SK-N-SH (cell line): Measurements from ENCODE around the gene MAGI2.

ENCODE experiments used
- EP300 ChIP-seq, 2 experiments: IDR thresholded peaks; 2 replicates each; pipeline versions ENCODE4 v1.4.0 to v1.6.1; 2012; ENCODE audit warnings: borderline replicate concordance in 1 of 2, low read depth in 1 of 2, low read length in 1 of 2
- FOXJ3 ChIP-seq: sonication (generic); formaldehyde crosslinking; IDR thresholded peaks from 2 replicates; pipeline ENCODE4 v1.5.1; 2020; ENCODE audit warnings: mild to moderate bottlenecking, missing genetic modification reagents
- GABPA ChIP-seq: IDR thresholded peaks from 2 replicates; pipeline ENCODE4 v1.4.0; 2012; ENCODE audit warnings: low read depth, mild to moderate bottlenecking
- RFX5 ChIP-seq: IDR thresholded peaks from 2 replicates; pipeline ENCODE4 v1.6.1; 2012; ENCODE audit warnings: mild to moderate bottlenecking, improper control_type of control experiment, low read length
- RXRA ChIP-seq: IDR thresholded peaks from 2 replicates; pipeline ENCODE4 v1.4.0; 2012; ENCODE audit warnings: low read depth, mild to moderate bottlenecking, borderline replicate concordance
- TAF1 ChIP-seq: IDR thresholded peaks from 2 replicates; pipeline ENCODE4 v1.6.1; 2012; ENCODE audit warnings: low read depth, mild to moderate bottlenecking, low read length, moderate library complexity, borderline replicate concordance
- TF ChIP-seq, protein P1 (sequence below): fragments of 200-600 bp; sonication (generic); IDR thresholded peaks from 2 replicates; pipeline ENCODE4 v1.6.1; 2017; ENCODE audit warnings: antibody characterized with exemption, mild to moderate bottlenecking, moderate library complexity
- TF ChIP-seq, protein P2 (sequence below): IDR thresholded peaks from 2 replicates; pipeline ENCODE4 v1.6.1; 2012; ENCODE audit warnings: mild to moderate bottlenecking, low read depth, low read length, moderate library complexity

DNA sequence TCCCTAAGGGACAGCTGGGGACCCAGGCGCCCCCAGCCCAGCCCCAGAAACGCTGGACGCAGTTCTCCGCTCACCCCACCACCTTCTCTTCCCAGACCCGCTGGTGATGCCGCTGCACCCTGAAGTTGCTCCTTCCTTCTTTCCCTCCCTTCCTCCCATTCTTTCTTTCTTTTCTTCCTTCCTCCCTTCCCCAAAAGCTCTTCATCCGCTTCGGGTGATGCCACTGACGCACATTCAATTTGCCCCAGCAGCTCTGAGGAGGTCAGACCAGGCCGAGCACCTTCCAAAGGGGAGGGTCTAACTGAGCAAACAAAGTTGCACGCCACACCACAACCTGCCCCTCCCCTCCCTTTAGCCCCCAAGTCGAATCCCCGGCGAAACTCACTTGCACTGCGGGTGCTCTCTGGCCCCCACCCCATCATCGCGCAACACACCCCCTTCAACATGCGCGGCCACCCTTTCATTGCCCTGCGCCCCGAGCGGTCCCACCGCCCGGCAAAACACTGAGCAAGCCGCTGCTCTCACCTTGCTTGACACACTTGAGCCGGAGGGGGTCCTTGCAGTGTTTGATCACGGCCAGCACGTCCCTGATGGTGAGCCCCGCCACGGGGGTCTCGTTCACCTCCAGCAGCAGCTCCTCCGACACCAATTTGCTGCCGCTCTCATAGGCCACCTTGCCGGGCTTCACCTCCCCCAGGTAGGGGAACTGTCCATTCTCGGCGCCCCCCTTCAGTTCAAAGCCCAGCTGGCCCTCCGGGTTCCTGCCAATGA lies 787 bp downstream of the MAGI2 start:
- TF ChIP-seq FOXJ3 (CRISPR knock-in tag) (no peak; the same call in 1 of the 2 replicates), GABPA (no peak), EP300 (IDR thresholded peaks at IDR 0.05; ENCODE audit: borderline replicate concordance in 1 of 2, low read depth in 1 of 2, low read length in 1 of 2) (no peak), TAF1 (no peak; the same call in 1 of the 2 replicates), RFX5 (no peak), RXRA (no peak)
- TF ChIP-seq, protein P1, sequence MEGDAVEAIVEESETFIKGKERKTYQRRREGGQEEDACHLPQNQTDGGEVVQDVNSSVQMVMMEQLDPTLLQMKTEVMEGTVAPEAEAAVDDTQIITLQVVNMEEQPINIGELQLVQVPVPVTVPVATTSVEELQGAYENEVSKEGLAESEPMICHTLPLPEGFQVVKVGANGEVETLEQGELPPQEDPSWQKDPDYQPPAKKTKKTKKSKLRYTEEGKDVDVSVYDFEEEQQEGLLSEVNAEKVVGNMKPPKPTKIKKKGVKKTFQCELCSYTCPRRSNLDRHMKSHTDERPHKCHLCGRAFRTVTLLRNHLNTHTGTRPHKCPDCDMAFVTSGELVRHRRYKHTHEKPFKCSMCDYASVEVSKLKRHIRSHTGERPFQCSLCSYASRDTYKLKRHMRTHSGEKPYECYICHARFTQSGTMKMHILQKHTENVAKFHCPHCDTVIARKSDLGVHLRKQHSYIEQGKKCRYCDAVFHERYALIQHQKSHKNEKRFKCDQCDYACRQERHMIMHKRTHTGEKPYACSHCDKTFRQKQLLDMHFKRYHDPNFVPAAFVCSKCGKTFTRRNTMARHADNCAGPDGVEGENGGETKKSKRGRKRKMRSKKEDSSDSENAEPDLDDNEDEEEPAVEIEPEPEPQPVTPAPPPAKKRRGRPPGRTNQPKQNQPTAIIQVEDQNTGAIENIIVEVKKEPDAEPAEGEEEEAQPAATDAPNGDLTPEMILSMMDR, result no peak
- TF ChIP-seq, protein P2, sequence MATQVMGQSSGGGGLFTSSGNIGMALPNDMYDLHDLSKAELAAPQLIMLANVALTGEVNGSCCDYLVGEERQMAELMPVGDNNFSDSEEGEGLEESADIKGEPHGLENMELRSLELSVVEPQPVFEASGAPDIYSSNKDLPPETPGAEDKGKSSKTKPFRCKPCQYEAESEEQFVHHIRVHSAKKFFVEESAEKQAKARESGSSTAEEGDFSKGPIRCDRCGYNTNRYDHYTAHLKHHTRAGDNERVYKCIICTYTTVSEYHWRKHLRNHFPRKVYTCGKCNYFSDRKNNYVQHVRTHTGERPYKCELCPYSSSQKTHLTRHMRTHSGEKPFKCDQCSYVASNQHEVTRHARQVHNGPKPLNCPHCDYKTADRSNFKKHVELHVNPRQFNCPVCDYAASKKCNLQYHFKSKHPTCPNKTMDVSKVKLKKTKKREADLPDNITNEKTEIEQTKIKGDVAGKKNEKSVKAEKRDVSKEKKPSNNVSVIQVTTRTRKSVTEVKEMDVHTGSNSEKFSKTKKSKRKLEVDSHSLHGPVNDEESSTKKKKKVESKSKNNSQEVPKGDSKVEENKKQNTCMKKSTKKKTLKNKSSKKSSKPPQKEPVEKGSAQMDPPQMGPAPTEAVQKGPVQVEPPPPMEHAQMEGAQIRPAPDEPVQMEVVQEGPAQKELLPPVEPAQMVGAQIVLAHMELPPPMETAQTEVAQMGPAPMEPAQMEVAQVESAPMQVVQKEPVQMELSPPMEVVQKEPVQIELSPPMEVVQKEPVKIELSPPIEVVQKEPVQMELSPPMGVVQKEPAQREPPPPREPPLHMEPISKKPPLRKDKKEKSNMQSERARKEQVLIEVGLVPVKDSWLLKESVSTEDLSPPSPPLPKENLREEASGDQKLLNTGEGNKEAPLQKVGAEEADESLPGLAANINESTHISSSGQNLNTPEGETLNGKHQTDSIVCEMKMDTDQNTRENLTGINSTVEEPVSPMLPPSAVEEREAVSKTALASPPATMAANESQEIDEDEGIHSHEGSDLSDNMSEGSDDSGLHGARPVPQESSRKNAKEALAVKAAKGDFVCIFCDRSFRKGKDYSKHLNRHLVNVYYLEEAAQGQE, result peak; percentile 20; the same call in 1 of the 2 replicates
